Uterus (tissue), 2 donors: ENCODE results near the gene HHAT.

Experiments
- CTCF ChIP-seq, 4 experiments: fragments of 200-600 bp in 2 of 4; fragments of 450-650 bp in 2 of 4; sonication (generic) in 2 of 4; IDR thresholded peaks; one replicate each; pipeline ENCODE4 v1.5.1; 2016 to 2019; ENCODE audit warnings: antibody characterized with exemption in 4 of 4, mild to moderate bottlenecking in 2 of 4, moderate library complexity in 1 of 4
- POLR2A ChIP-seq, 2 donors: fragments of 450-650 bp; IDR thresholded peaks; one replicate each; pipeline ENCODE4 v1.6.1; 2016; ENCODE audit warnings: antibody characterized with exemption in 2 of 2, mild to moderate bottlenecking in 1 of 2, moderate library complexity in 1 of 2

GRCh38 chr1:210456731-210457255 lies 128.1 kb downstream of the HHAT start:
- TF ChIP-seq POLR2A (IDR thresholded peaks at IDR 0.05) (no peak), CTCF (IDR thresholded peaks at IDR 0.05) (no peak)
